Parathyroid adenoma (tissue), 2 donors: ENCODE measurements around the gene TADA2A.

Source experiments
- H2AFZ ChIP-seq: fragments of 300-600 bp; sonication (generic); one replicate; pipeline ENCODE4 v1.7.0; 2017; ENCODE audit warnings: antibody characterized with exemption, mild to moderate bottlenecking
- H3K27ac ChIP-seq: fragments of 300-600 bp; sonication (generic); one replicate; pipeline ENCODE4 v1.7.0; 2017
- H3K27me3 ChIP-seq: fragments of 300-600 bp; sonication (generic); one replicate; pipeline ENCODE4 v1.7.0; 2017; ENCODE audit warnings: low read length; ENCODE audit not compliant: control insufficient read depth, insufficient read depth
- H3K36me3 ChIP-seq: fragments of 300-600 bp; sonication (generic); one replicate; pipeline ENCODE4 v1.7.0; 2017; ENCODE audit warnings: low read length; ENCODE audit not compliant: control insufficient read depth, insufficient read depth
- H3K4me1 ChIP-seq: fragments of 300-600 bp; sonication (generic); one replicate; pipeline ENCODE4 v1.7.0; 2017; ENCODE audit warnings: control low read depth
- H3K4me2 ChIP-seq: fragments of 300-600 bp; sonication (generic); one replicate; pipeline ENCODE4 v1.7.0; 2017; ENCODE audit warnings: low read length
- H3K4me3 ChIP-seq: fragments of 300-600 bp; sonication (generic); one replicate; pipeline ENCODE4 v1.7.0; 2017; ENCODE audit warnings: low read depth, low read length
- H3K79me2 ChIP-seq: fragments of 300-600 bp; sonication (generic); one replicate; pipeline ENCODE4 v1.7.0; 2017; ENCODE audit warnings: control low read depth
- H3K9ac ChIP-seq: fragments of 300-600 bp; sonication (generic); one replicate; pipeline ENCODE4 v1.7.0; 2017; ENCODE audit warnings: mild to moderate bottlenecking
- H3K9me3 ChIP-seq: fragments of 300-600 bp; sonication (generic); one replicate; pipeline ENCODE4 v1.7.0; 2017; ENCODE audit warnings: low read length; ENCODE audit not compliant: control insufficient read depth
- TF ChIP-seq, protein P1 (sequence below): fragments of 300-600 bp; sonication (generic); IDR thresholded peaks from one replicate; pipeline ENCODE4 v1.7.0; 2017; ENCODE audit warnings: antibody characterized with exemption, mild to moderate bottlenecking
- donor health status: primary hyperparathyroidism.

Gene TADA2A

DNA sequence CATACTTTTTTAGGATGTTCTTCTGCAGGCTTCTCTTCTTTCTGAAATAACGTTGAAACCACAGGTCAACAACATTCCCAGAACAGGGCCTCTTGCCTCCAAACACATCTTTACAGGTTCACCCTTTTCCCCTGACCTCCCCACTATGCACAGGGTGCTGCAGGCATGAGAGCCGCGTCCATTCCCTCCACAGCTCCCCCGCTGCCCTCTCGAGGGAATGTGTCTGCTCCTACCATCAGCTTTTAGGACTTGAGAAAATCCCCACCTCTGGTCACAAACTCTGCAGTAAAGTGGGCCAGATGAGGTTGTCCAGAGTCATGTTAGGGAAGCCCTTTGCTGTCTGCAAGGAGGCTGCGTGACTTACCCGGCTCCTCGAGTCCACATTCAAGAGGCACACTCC, 113.5 kb downstream of the TADA2A start:
- H3K36me3 ChIP-seq: no peaks in the 10 kb centered on the region
- TF ChIP-seq, protein P1, sequence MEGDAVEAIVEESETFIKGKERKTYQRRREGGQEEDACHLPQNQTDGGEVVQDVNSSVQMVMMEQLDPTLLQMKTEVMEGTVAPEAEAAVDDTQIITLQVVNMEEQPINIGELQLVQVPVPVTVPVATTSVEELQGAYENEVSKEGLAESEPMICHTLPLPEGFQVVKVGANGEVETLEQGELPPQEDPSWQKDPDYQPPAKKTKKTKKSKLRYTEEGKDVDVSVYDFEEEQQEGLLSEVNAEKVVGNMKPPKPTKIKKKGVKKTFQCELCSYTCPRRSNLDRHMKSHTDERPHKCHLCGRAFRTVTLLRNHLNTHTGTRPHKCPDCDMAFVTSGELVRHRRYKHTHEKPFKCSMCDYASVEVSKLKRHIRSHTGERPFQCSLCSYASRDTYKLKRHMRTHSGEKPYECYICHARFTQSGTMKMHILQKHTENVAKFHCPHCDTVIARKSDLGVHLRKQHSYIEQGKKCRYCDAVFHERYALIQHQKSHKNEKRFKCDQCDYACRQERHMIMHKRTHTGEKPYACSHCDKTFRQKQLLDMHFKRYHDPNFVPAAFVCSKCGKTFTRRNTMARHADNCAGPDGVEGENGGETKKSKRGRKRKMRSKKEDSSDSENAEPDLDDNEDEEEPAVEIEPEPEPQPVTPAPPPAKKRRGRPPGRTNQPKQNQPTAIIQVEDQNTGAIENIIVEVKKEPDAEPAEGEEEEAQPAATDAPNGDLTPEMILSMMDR: no peak

DNA sequence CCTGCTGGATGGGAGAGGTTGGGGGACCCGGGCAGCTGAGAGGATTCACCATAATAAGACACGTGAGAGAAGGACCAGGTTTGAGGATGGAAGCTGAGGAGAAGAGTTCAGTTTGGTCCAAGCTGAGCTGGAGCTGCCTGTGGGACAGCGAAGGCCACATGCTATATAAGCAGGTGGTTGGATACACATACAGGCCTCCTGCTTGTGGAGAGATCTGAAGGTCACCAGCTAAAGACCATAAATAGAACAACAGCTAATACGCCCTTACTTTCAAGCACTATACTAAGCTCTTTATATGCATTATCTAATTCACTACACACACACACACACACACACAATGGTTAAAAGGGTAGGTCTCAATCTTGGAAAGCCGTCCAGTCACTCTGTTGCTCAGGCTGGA, 115.1 kb downstream of the TADA2A start:
- H3K9ac ChIP-seq: no peak overlapping the region
- no peak overlapping the region for H2AFZ ChIP-seq
- H3K27me3 ChIP-seq: no peaks in the 10 kb centered on the region
- no peak overlapping the region for H3K4me3 ChIP-seq
- no peaks in the 10 kb centered on the region for H3K4me1 ChIP-seq
- no peak overlapping the region for H3K4me2 ChIP-seq
- H3K27ac ChIP-seq: no peak overlapping the region
- TF ChIP-seq, protein P1: no peak
- H3K36me3 ChIP-seq: no peaks in the 10 kb centered on the region
- H3K79me2 ChIP-seq: no peaks in the 10 kb centered on the region
- no peaks in the 10 kb centered on the region for H3K9me3 ChIP-seq

More for the DNA sequence above, 113.5 kb downstream of the TADA2A start:
- Histone ChIP-seq H3K27ac (no peak overlapping the region), H3K4me2 (no peak overlapping the region), H3K9ac (no peak overlapping the region), H3K79me2 (no peaks in the 10 kb centered on the region), H3K4me3 (no peak overlapping the region), H3K9me3 (no peaks in the 10 kb centered on the region), H2AFZ (no peak overlapping the region), H3K27me3 (no peaks in the 10 kb centered on the region), H3K4me1 (no peaks in the 10 kb centered on the region)

DNA sequence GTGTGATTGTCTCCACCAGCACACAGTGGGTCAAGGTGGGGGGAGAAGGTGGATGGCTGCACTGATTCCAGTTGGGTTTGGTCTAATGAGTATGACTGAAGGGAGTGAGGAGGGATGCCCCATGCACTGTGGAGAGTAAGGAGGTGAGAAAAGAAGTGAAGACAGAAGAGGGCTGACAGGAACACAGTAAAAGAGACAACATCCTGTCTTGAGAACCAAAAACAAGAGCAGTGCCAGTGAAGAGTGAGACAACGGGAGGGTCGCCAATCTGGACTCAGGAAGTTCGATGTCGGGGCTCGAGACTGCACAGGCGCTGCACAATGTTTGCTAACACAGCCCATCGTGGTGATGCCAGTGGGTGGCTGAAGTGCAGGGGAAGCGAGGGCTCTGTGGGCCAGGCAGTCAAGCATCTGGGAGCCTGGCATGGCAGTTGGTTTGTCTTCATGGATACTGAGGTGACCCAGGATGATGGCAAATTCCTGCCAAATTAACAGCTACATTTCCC, 117.1 kb downstream of the TADA2A start:
- Histone ChIP-seq H3K4me3 (no peak overlapping the region), H3K4me1 (no peaks in the 10 kb centered on the region), H3K27ac (no peak overlapping the region), H3K27me3 (no peaks in the 10 kb centered on the region), H3K36me3 (no peaks in the 10 kb centered on the region), H3K4me2 (no peak overlapping the region), H3K79me2 (no peaks in the 10 kb centered on the region), H2AFZ (no peak overlapping the region), H3K9ac (no peak overlapping the region), H3K9me3 (no peaks in the 10 kb centered on the region)
- TF ChIP-seq, protein P1: no peak

DNA sequence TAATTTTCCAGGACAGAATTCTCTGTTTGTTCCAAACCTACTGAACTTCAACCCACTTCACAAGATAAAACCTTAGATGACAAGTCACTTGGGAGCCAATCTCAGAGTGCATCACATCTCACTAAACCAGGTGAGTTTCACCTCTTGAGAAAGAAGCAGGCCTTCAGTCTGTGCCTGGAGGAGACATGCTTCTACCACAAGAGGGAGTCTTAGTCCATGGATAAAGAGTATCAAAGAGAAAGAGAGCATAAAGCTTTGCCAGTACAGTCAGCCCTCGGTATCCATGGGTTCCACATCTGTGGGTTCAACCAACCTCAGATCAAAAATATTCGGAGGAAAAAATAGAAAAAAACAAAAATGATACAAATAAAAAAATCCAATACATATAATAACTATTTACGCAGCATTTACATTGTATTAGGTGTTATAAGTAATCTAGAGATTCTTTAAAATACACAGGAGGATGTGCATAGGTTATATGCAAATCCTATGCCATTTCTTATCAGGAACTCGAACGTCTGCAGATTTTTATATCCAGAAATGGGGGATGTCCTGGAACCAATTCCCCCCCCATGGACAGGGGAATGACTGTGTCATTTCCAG, 120.7 kb downstream of the TADA2A start:
- no peaks in the 10 kb centered on the region for H3K9me3 ChIP-seq
- no peak overlapping the region for H3K27ac ChIP-seq
- H3K4me2 ChIP-seq: no peak overlapping the region
- H2AFZ ChIP-seq: no peak overlapping the region
- H3K4me1 ChIP-seq: no peaks in the 10 kb centered on the region
- no peaks in the 10 kb centered on the region for H3K27me3 ChIP-seq
- H3K79me2 ChIP-seq: no peaks in the 10 kb centered on the region
- no peak overlapping the region for H3K4me3 ChIP-seq
- no peaks in the 10 kb centered on the region for H3K36me3 ChIP-seq
- TF ChIP-seq, protein P1: peak; percentile 56
- no peak overlapping the region for H3K9ac ChIP-seq
